SU-DHL-6 (cell line): Measurements from ENCODE around the gene HGD.

Experiments
- CTCF ChIP-seq: fragments of 200-600 bp; sonication (generic); IDR thresholded peaks from one replicate; pipeline ENCODE4 v1.5.1; 2017; ENCODE audit warnings: antibody characterized with exemption, mild to moderate bottlenecking, low read length, moderate library complexity; ENCODE audit not compliant: insufficient read depth, poor library complexity, severe bottlenecking
- EZH2phosphoT487 ChIP-seq: fragments of 200-600 bp; sonication (generic), shearing (Covaris generic); conservative IDR thresholded peaks from 2 replicates; pipeline ENCODE4 v1.6.1; 2018; ENCODE audit warnings: mild to moderate bottlenecking, antibody characterized with exemption, low read length, moderate library complexity, mixed read lengths

- TF ChIP-seq CTCF (no peak), EZH2phosphoT487 (no peak)
These were observed 79.4 kb downstream of the HGD start for GRCh38 chr3:120602682-120603081.
